ENCODE measurements around the gene STXBP1. TPM values are rescaled to one million over a fixed set of nuclear protein-coding genes. Genes with fewer than 3 reads are reported as not detected.

STXBP1 gene
- total and polyA plus RNA-seq, 9 of the 15 experiments (the other 6 are each of a cell fraction or from before 2014, with no cell fraction given), result 4.6 to 35.1 (median 9.7) TPM

GRCh38 chr9:127734247-127734746 is 122.2 kb downstream of the STXBP1 start:
- no peak for FAIRE-seq
- peak overlapping the region; percentile 79 for H3K4me2 ChIP-seq (ENCODE audit: insufficient read depth, low read length)
- ChIA-PET CTCF (ENCODE audit: low intra/inter-chr PET ratio) (interaction anchor here (0.6 to 3.4 kb wide), 10 partner anchors 51 to 230 kb away, joined by 3 to 49 read pairs (median 13); partner anchors contain the start of gene CDK9), POLR2A (interaction anchor here (0.6 to 1.4 kb wide), 12 partner anchors 9 to 626 kb away, joined by 3 to 6 read pairs (median 3); partner anchors contain the start of genes PTRH1 and TTC16)
- H2AFZ ChIP-seq (ENCODE audit: low read depth, low read length), result peak overlapping the region; percentile 98
- no peaks in the 10 kb centered on the region for H3K9me3 ChIP-seq (replicated peaks; ENCODE audit: control insufficient read depth, insufficient read depth, low read depth, low read length)
- H3K9ac ChIP-seq (ENCODE audit: insufficient read depth in 1 of 2, low read depth in 2 of 2, low read length in 2 of 2), result peak overlapping the region; percentile 75 to 92
- peaks cover 7 to 42% of the 10 kb centered on the region in 2 experiments; a peak in 4 of 5 replicates for H3K4me1 ChIP-seq (replicated peaks in 1 of 2; ENCODE audit: control insufficient read depth in 2 of 2, insufficient read depth in 2 of 2, low read length in 2 of 2)
- no peak overlapping the region; the same call in 2 of the 3 replicates for H3K27ac ChIP-seq (ENCODE audit: extremely low read depth, low read depth, low read length)
- in situ Hi-C loops (cut with MboI) (loop anchor here (10.0 kb wide), 1 partner anchor 139 kb away; no protein-coding TSS in a partner anchor), intact Hi-C loops (cut with micrococcal nuclease) (loop anchor here (1.0 to 10.0 kb wide), 5 partner anchors 75 to 301 kb away; no protein-coding TSS in a partner anchor)
- no peaks in the 10 kb centered on the region for H3K9me1 ChIP-seq (ENCODE audit: control insufficient read depth, insufficient read depth, low read length)
- ATAC-seq, result no peak; the same call in 2 of the 3 replicates
- H3K27me3 ChIP-seq (ENCODE audit: control insufficient read depth in 2 of 2, insufficient read depth in 2 of 2, low read length in 2 of 2), result no peaks in the 10 kb centered on the region
- DNase-seq (ENCODE audit: extremely low read depth in 1 of 4, low spot score in 3 of 4), result peak in 2 of 4 experiments; percentile 27 to 34
- 29% methylated on average over 18 of the region's 22 CpGs for WGBS (ENCODE audit: insufficient coverage, low coverage, missing lambda C conversion rate)
- TSS peak; percentile 53 for BruUV-seq (replicated peaks)
- H3K79me2 ChIP-seq (ENCODE audit: control insufficient read depth, insufficient read depth, low read length), result peaks cover 4% of the 10 kb centered on the region; the same call in 2 of the 3 replicates
- no peaks in the 10 kb centered on the region for H3K36me3 ChIP-seq (ENCODE audit: control insufficient read depth, insufficient read depth, low read length)
- H3K4me3 ChIP-seq, result peak overlapping the region; percentile 74
- H4K20me1 ChIP-seq (replicated peaks; ENCODE audit: control insufficient read depth, insufficient read depth, low read length), result no peaks in the 10 kb centered on the region; the same call in 1 of the 2 replicates
- TF ChIP-seq E2F5 (CRISPR knock-in tag; IDR thresholded peaks at IDR 0.05) (0 out of 2 replicates have a peak, but pooled peaks have one; percentile 57), HMGN3 (IDR thresholded peaks at IDR 0.05; ENCODE audit: borderline replicate concordance, extremely low read depth, insufficient read length, low read depth, low read length) (no peak), CC2D1A (IDR thresholded peaks at IDR 0.05) (peak; percentile 83), RFX5 (IDR thresholded peaks at IDR 0.05; ENCODE audit: low read depth, low read length) (no peak), ETS1 (conservative IDR thresholded peaks at IDR 0.05; ENCODE audit: control insufficient read depth, low read depth, low read length) (no peak), ZNF584 (CRISPR knock-in tag; IDR thresholded peaks at IDR 0.05; ENCODE audit: low read depth) (no peak), SFPQ (IDR thresholded peaks at IDR 0.05; ENCODE audit: low read depth, low read length) (no peak), ZFP91 (CRISPR knock-in tag; IDR thresholded peaks at IDR 0.05) (0 out of 2 replicates have a peak, but pooled peaks have one; percentile 15), HNRNPLL (IDR thresholded peaks at IDR 0.05; ENCODE audit: low read depth, low read length, poor library complexity, severe bottlenecking) (no peak)

All from K562 (cell line).